NCI-H524 treated with DMSO at 0.1 percent for 48 hours (cell line): Measurements from ENCODE around the gene PPP5C.
A peak's percentile ranks its signal among the peaks of the same experiment; 100 is the strongest.
"Not testable (repeated sequence)": the region's sequence is repeated elsewhere in the genome, so short reads cannot be mapped to it uniquely, and the experiment has no call there.

Source experiments
- DNase-seq: peaks from one replicate; lab custom pipeline; 2025; lab: John Stamatoyannopoulos, UW

PPP5C gene

DNA sequence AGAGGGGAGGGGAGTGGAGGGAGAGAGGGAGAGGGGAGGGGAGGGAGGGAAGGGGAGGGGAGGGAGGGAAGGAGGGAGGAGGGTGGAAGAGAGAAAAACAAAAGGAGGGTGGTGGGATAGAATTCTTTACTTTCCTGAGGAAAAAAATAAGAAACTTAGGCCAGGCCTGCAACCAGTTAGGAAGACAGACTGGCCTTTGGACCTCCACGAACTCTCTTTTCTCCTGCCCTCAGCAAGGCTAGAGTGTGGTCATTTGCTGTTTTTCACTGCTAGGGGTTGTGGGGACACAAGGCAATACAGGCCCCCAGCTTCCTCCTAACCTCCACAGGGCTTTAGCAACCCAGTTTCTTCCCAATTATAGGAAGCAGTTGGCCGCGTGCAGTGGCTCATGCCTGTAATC lies 62.3 kb downstream of the PPP5C start:
- no peak for DNase-seq

DNA sequence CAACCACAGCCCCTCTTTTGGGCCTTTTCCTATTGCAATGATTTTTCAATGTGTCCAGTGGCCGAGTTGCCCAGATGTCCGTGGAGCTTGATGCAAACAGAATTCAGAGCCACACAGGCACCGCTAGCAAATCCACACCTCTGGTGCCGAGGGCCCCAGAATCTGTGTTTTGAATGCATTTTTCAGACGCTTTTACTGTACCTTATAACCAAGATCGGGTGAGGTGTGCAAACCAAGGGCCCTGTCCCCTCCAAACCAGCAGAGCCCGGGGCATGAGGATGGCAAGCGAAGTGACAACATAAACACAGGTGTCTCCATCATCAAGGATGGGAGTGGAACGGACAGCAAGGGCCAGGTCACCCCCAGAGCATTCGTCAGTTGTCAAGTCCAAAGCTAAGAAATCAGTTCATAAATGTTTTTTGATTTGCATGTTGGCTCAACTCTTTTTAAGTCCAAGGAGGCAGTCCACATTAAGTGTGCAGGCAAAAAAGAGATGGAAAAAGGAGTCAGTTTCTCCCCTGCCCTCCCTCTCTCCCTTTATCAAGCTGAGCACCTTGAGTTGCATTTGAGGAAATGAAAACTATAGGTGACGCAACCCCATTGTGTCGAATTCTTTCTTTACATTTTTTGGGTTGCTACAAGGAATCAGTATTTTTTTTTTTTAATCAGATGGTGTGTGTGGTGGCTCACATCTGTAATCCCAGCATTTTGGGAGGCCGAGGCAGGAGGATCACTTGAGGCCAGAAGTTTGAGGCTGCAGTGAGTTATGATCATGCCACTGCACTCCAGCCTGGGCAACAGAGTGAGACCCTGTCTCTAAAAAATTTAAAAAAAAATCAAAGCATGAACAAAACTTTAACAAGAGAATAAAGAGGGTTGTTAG lies 63.6 kb downstream of the PPP5C start:
- DNase-seq: no peak

DNA sequence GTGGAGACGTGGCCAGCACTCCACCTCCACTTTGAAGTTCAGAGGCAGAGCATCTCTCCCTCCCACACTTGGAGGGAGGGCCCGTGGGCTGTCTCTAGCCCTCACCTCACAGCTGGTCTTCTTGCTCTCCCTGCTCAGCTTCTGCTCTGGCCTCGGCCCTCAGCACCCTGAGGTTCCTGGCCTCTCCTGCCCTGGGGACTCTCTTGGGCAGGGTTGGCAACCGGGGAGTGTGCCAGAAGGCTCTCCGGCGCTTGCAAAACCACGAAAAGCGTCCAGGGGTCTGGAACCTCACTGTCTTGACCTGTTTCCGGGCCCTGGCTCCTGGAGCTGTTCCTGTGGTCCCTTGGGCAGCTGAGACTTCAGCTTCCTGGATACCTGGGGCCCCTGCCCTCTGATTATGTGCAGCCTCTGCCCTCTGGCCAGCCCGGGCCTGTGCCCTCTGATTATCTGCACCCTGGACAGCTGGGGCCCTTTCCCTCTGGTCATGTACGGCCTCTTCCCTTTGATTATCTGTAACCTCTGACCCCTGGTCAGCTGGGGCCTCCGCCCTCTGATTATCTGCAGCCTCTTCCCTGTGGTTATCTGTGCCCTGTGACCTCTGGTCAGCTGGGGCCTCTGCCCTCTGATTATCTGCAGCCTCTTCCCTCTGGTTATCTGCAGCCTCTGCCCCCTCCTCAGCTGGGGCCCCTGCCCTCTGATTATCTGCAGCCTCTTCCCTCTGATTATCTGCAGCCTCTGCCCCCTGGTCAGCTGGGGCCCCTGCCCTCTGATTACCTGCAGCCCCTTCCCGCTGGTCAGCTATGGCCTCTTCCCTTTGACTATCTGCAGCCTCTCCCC lies 64.4 kb downstream of the PPP5C start:
- DNase-seq: no peak

DNA sequence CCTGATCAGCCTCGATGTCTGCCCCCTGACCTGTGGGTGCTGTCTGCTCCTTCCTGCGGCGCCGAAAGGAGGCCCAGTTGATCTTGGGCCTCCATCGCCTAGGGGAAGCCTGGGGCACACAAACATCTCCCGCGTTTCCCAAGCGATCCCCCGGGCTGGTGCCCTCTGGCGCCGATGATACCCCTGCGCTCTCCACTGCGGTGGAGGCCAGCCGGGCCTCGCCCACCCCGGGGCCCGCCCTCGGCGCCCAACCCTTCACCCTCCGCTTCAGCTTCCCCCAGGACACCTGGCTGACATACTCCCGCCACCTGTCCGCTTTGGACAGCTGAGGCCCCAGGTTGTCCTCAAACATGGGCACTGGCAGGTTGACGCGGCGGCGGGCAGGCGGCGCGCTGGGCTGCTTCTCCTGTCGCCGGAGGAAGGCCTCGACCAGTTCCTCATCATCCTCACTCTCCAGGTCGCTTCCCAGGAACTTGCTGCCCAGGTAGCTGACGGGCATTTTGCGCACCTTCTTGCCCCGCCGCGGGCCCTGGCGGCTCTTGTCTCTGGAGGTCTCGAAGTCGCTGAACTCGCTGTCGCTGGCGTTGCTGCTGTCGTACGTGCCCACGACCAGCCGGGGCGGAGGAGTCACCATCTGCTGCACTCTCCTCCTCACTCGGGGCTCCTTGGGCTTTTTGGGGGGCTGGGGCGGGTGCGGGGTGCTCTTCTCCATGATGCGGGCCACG lies 65.2 kb downstream of the PPP5C start:
- no peak for DNase-seq

DNA sequence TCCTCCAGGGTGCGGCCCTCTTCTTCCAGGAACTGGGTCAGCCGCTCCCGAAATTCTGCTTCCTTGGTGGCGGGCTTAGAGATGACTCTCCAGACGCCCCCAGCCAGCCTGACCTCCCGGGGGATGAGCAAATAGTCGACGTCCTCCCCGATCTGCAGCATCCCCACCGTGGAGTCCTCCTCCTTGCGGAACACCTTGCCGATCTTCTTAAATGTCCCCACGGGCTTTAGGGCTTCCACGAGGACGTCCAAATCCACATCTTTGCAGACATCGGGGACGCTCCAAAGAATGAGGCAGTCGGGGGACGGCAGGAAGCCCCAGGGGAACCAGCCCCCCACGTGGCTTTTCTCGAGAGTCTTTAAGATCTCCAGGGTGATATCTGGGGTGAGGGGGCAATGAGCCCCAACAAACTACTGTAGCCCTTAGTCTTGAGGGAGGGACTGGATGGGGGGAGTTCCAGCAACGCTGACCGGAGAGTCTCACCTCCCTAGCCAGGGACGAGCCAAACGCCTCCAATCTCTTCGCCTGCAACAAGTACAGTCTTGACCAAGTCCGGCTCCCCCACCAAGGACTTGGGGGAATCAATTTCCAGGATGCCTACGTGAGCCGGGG lies 65.9 kb downstream of the PPP5C start:
- no peak for DNase-seq

DNA sequence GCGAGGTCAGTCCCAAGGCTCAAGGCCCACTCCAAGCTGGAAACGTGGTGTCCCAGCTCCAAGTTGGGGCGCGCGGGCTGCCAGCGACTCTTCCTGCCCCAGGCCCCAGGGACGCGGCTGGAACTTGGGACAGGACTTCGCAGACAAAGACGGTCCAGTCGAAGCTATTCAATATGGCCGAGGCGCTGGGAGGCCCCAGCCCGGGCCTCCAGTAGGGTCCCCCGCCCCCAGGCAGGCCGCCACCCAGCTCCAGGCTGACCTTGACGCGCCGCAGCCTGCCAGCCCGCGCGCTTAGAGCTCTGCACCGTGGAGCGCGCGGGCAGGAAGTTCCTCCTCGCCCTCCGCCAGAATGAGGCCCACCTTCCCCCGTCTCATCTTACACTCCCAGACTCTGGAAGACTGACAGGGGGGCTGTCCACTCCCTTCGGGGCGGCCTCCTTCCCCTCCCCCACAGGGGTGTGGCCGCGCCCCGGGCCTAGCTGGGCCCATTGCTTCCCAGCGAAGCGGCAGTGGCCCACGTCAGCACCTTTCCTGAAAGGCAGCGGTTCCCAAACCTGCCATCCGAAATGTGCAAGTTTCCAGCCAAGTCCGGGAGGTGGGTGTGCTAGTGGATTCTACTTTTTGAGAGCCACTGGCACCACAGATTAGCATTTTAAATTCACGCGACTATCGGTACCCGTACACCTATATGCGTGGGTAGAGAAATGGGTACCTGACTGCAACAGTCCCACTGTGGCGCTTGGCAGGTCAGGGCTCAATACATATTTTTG lies 66.6 kb downstream of the PPP5C start, which contains the start of gene CCDC8:
CCDC8 (minus strand) TSS at position 303 of the 770 bp plus-strand sequence. CDS start 754 bp downstream, outside the sequence.
- peak; percentile 72 for DNase-seq

DNA sequence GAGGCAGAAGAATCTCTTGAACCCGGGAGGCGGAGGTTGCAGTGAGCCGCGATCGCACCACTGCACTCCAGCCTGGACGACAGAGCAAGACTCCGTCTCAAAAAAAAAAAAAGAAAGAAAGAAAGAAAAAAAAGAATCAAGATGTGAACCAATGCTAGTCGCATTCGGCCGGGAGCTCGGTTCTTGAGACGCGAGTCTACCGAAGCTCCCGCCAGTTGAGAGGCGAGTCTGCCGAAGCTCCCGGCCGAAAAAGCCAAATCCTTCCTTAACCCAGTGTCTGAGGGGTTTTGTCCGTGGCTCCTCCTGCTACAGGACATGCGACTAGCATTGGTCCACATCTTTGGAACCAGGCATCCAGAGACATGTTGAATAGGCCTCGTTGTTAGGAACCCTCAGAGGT lies 68.0 kb downstream of the PPP5C start:
- DNase-seq: not testable (repeated sequence)

DNA sequence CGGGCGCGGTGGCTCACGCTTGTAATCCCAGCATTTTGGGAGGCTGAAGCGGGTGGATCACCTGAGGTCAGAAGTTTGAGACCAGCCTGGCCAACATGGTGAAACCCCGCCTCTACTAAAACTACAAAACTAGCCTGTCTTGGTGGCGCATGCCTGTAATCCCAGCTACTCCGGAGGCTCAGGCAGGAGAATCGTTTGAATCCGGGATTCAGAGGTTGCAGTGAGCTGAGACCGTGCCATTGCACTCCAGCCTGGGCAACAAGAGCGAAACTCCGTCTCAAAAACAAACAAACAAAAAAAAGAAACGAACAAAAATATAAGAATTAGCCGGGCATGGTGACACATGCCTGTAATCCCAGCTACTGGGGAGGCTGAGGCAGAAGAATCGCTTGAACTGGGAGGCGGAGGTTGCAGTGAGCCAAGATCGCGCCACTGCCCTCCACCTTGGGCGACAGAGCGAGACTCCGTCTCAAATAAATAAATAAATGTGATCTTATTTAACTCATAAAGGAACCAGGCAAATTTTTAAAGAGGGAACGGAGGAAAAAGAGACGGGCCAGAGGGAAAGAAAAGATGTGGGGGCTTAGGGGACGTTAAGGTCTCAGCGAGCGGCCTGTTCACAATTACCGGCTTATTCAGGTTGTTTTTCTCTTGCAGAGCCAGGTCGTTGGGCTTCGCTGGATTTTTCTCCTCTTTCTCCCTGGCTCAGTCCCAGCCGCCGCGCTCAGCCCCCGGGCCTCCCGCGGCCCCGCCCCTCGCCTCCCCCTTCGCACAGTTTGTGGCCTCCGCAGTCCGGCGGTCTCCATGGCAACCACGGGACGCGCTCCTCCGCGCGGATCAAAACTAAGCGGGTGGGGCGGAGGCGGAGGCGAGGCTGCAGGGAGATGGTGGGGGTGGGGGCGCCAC lies 69.2 kb downstream of the PPP5C start:
- peak; percentile 34 for DNase-seq

DNA sequence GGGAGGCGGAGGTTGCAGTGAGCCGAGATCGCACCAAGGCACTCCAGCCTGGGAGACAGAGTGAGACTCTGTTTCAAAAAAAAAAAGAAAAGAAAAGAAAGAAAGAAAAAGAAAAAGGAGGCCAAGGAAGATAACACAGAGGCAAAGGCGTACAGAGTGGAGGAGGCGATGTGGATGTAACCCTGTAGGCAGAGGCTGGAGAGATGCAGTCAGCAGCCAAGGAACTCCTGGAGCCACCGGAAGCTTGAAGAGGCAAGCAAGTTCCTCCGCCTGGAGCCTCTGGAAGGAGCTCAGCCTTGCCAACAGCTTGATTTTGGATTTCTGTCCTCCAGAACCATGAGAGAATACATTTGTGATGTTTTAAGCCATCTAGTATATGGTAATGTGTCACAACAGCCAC lies 73.2 kb downstream of the PPP5C start:
- no peak for DNase-seq

DNA sequence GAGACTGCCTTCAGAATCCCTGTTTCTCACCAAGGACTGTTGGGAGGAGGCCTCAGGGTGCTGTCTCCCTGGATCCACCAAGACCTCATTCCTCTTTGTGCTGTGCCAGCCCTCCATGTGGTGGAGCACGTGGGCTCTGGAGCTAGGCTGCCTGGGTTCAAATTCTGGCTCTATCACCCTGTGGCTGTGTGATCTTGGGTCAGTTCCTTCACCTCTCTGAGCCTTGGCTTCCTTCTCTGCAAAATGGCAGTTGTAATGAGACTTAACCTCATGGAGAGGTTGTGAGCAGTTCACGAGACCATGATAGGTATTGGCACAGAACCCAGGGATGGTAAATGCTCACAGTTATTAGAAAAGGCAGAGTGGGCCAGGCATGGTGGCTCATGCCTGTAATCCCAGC lies 75.5 kb downstream of the PPP5C start:
- no peak for DNase-seq

DNA sequence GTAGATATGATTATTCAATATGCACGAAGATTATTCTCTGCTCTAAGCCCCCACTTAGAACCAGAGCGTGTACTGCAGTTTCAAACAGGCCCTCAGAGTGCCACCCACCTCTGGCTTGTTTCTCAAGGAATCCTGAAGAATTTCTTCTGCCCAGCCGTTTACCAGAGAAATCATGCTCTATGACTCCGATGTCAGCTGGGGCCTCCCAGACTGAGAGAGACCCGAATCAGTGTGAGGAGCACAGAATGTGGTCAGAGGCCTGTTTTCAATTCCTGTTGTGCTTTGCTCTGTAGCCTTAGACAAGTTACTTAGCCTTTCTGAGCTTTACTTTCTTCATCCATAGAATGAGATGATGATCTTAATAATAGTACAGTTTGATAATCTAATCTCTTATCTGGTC lies 76.3 kb downstream of the PPP5C start:
- no peak for DNase-seq

DNA sequence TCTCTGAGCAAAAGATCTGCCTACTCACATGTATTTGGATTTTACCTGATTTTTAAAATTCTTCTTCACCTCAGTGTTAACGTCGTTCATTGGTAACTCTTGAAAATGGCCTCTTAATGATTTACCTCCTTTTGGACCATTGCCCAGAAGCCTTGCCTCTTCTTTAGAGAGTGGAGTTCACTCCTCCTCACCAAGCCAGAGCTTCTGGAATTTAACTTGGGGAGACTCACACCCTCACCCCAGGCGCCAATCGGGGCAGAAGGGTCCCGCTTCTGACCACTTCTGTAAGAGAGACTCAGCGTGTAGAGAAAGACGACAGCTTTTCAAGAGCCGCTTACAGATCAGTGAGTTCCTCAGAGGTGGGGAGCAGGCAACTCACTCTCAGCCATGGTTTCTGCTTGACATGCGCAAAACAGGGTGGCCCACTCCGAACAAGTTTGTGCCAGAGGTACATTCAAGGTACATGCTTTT lies 79.2 kb downstream of the PPP5C start:
- no peak for DNase-seq

DNA sequence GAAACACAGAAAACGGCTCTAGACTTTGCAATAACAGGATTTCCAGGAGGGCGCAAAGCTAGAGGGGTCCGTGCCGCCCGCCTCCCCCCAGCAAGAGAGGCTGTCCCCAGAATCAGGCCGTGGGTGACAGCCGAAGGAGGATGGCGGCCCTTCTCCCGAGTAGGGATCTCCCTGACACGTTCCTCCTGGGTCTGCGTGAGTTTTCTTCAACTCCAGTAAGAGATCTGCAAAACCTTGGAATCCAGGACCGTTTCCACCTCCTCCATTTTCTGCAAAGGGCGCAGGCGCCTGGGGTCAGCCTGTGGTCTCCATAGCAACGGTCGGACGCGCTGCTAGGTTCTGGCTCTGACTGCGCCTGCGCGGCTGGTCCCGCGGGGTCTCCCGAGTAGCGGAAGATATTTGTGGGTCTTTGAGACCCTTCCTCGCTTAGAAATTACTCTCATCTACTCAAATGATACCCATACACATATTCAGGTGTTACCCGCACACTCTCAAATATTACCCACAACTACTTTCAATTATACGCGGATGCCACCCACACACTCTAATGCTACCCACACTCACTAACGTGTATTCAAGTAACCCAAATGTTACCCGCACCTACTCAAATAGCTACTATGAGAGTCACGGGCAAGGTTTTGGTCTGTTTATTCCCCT lies 79.7 kb downstream of the PPP5C start:
- DNase-seq: no peak

DNA sequence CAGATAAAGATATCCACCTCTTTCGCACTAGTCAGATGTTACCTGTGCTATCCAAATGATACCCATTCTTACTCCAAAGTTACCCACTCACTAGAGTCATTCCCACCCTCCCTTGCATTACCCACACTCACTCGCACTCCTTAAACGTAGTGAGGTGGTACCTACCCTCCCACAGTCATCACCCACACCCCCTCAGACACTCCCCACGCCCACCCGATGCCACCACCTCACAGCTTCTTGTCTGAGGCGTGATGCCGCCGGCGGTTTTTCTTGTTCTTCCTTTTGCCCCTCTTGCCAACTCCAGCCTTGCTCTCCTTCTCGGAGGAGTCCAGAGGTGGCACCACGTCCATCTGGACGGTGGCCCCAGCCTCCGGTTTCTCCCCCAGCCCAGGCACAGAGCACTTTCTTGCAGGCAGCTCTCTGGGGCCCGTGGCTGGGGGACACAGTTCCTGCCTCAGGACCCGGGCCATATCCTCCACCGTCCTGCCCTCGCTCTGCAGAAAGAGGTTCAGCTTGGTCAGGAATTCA lies 80.7 kb downstream of the PPP5C start:
- DNase-seq: no peak

DNA sequence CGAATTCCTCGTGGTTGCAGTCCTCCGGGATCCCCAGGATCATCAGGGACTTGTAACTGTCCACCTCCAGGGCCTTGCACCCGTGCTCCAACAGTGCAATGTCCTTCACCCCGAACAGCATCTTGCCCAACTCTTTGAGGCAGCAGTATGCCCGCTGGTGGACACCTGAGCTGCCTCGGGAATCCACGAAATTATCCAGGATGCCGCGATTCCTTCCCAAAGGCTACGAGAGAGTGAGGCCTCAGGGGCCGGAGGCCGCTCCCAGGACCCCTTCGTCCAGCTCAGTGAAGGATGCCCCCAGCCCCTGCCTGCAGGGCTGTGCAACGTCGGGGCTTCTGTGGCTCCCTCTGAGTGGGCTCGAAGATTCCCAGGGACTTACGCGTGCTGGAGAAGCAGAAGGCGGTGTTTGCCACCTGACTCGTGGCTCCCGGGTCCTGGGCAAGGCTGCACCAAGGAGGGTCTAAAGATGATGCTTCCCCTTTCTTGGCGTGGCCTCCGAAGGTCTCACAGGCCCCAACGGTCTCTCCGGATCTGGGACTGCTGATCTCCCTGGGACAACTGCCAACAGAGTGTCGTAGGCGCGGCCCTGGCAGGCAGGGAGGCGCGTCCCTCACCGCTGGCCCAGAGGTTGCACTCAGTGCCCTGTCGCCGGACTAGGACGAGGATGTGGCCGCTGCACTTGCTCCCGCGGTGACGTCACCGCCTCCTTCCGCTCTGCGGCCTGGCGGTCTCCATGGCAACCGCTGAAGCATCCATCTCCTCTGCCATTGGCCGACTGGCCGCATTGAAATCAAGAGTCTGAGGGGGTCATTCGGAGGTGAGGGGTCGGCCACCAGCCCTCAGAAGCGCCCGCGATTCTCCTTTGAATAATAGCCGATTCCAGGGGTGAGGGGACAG lies 81.6 kb downstream of the PPP5C start, which contains the start of gene PNMA8C:
PNMA8C (minus strand) TSS at position 698 of the 897 bp plus-strand sequence; CDS start at position 121, 577 bp downstream.
- no peak for DNase-seq

DNA sequence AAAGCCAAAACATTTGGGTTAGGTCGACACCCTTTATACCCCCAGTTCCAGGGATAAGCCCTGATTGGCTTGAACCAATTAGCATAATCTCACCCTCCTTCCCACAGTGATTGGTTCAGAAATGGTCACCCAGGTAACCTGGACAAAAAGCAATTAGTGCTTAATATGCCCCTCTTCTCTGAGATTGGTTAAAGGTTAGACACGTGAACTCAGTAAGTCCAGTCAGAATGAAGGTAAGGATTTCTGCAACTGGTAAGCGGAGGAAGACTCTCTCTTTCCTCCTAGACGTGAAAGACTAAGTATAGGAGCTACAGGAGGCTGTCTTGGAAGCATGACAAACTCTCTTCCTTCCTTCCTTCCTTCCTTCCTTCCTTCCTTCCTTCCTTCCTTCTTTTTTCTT lies 83.1 kb downstream of the PPP5C start:
- DNase-seq: no peak

DNA sequence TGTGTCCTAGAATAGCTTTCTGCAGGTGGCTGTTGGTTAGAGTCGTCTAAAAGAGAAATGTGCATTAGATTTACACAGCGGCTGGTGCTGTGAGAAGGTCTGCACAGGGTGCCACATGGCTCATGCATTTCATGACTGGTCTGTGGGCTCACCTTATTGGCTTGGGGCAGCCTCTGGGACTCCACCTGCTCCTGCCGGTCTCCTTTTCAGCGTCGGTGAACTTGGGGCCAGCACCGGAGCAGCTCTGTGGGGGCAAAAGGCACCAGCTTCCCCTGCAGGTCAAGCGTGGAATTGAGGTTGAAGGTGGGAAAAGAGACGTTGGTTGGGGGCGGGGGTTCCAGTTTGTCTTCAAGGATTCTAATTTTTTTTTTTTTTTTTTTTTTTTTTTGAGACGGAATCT lies 84.9 kb downstream of the PPP5C start:
- DNase-seq: no peak

DNA sequence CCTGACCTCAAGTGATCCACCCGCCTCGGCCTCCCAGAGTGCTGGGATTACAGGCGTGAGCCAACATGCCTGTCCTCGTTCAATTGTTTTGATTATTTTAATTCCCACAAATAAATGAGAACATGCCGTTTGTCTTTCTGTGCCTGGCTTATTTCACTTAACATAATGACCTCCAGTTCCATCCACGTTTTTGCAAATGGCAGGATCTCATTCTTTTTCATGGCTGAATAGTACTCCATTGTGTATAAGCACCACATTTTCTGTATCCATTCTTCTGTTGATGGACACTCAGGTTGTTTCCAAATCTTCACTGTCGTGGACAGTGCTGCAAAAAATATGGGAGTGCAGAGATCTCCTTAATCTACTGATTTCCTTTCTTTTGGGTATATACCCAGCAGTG lies 86.6 kb downstream of the PPP5C start:
- DNase-seq: not testable (repeated sequence)
